BJ (cell line): ENCODE measurements around the gene ZNF205. TPM values are rescaled to one million over a fixed set of nuclear protein-coding genes. Genes with fewer than 3 reads are reported as not detected.
"Not testable (repeated sequence)": the region's sequence is repeated elsewhere in the genome, so short reads cannot be mapped to it uniquely, and the experiment has no call there.

ENCODE experiments used
- CTCF ChIA-PET: fragments of 350-600 bp; formaldehyde crosslinking; extraction: SDS; loops from one replicate; lab custom pipeline; 2021; ENCODE audit warnings: antibody characterized with exemption, inconsistent platforms; lab: Yijun Ruan, JAX
- POLR2A ChIA-PET: fragments of 300-600 bp; sonication (Branson Sonifier 250); formaldehyde crosslinking; extraction: SDS; loops from one replicate; lab custom pipeline; 2021; ENCODE audit warnings: antibody characterized with exemption; lab: Charles Lee
- DNase-seq: peaks from one replicate; pipeline ENCODE4 v3.0.0-alpha.2; 2011; ENCODE audit warnings: low read depth
- H3K27me3 ChIP-seq: 2 replicates; pipeline ENCODE4 v1.6.0; 2011; ENCODE audit warnings: low read length; ENCODE audit not compliant: control insufficient read depth, insufficient read depth
- H3K36me3 ChIP-seq: 2 replicates; pipeline ENCODE4 v1.5.1; 2011; ENCODE audit warnings: low read length; ENCODE audit not compliant: control insufficient read depth, insufficient read depth
- H3K4me3 ChIP-seq: 2 replicates; pipeline ENCODE4 v1.5.1; 2011; ENCODE audit warnings: low read depth, mild to moderate bottlenecking, control low read depth, low read length
- CTCF ChIP-seq: IDR thresholded peaks from 2 replicates; pipeline ENCODE4 v1.5.1; 2011; ENCODE audit warnings: low read depth, mild to moderate bottlenecking, control low read depth, inconsistent platforms, low read length, moderate library complexity; ENCODE audit not compliant: insufficient read depth
- polyA plus RNA-seq: library from polyadenylated mRNA; depleted of rRNA; stranded (reverse); fragments of >200 nt; gene quantifications from 2 replicates; pipeline ENCODE4 v1.2.3, GENCODE V29; 2011

The ZNF205 gene
- polyA plus RNA-seq, 1 experiment: 9.0 TPM

- no peak for DNase-seq
- no peak for TF ChIP-seq CTCF
- CTCF ChIA-PET: interaction anchor here (1.0 to 1.9 kb wide), 3 partner anchors 12 to 79 kb away, joined by 3 to 9 read pairs (median 3); no protein-coding TSS in a partner anchor
Measured at GRCh38 chr16:3137267-3137666, 24.9 kb downstream of the ZNF205 start.

DNA sequence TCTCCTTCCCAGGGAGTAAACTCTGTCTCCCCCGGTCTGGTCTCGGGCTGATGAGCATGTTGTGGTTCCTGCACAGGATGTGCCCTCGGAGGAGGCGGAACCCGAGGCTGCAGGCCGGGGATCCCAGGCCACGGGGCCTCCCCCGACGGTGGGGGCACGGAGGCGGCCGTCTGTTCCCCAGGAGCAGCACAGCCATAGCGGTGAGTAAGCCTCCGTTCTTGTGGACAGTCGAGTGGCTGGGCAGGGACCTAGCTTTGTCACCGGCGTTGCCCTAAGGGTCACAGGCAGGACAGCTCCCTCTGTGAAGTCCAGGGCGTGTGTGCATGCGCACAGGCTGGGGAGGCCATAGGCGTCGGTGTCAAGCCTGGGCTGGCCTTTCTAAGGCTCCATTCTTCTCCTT is 26.0 kb downstream of the ZNF205 start:
- POLR2A ChIA-PET: no interaction called here
- no peak for TF ChIP-seq CTCF
- CTCF ChIA-PET: interaction anchor here (1.9 kb wide), 1 partner anchor 11 kb away, joined by 9 read pairs; no protein-coding TSS in a partner anchor
- no peak overlapping the region for H3K4me3 ChIP-seq
- DNase-seq: no peak
- no peaks in the 10 kb centered on the region for H3K27me3 ChIP-seq
- H3K36me3 ChIP-seq: peaks cover 15% of the 10 kb centered on the region

More at GRCh38 chr16:3137267-3137666, 24.9 kb downstream of the ZNF205 start:
- POLR2A ChIA-PET: interaction anchor here (0.6 kb wide), 1 partner anchor 150 kb away, joined by 3 read pairs; no protein-coding TSS in a partner anchor
- Histone ChIP-seq H3K27me3 (no peaks in the 10 kb centered on the region), H3K36me3 (peaks cover 9% of the 10 kb centered on the region), H3K4me3 (no peak overlapping the region)

- no peak for DNase-seq
- ChIA-PET CTCF (interaction anchor here (0.9 kb wide), 1 partner anchor 17 kb away, joined by 3 read pairs; no protein-coding TSS in a partner anchor), POLR2A (no interaction called here)
- no peak overlapping the region for H3K4me3 ChIP-seq
- peaks cover 15% of the 10 kb centered on the region for H3K36me3 ChIP-seq
- no peak for TF ChIP-seq CTCF
- no peaks in the 10 kb centered on the region for H3K27me3 ChIP-seq
Measured at GRCh38 chr16:3138823-3139426, 26.5 kb downstream of the ZNF205 start.

DNA sequence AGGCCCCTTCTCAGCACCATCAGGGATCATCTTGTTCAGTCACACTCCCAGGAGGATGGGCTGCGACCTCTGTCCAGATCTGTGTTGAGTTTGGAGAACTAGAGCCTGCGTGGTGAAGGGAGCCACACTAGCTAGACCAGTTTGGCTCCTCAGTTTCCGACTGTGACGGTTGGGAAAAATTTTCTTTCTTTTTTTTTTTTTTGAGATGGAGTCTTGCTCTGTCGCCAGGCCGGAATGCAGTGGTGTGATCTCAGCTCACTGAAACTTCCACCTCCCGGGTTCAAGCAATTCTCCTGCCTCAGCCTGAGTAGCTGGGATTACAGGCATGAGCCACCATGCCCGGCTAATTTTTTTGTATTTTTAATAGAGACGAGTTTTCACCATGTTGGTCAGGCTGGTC is 27.2 kb downstream of the ZNF205 start:
- peaks cover 15% of the 10 kb centered on the region for H3K36me3 ChIP-seq
- not testable (repeated sequence) for H3K27me3 ChIP-seq, H3K4me3 ChIP-seq, DNase-seq
- ChIA-PET POLR2A (interaction anchor here (0.6 kb wide), 1 partner anchor 422 kb away, joined by 3 read pairs; no protein-coding TSS in a partner anchor), CTCF (interaction anchor here (0.7 to 1.5 kb wide), 5 partner anchors 8 to 16 kb away, joined by 3 to 5 read pairs (median 3); no protein-coding TSS in a partner anchor)

- Histone ChIP-seq H3K36me3 (peaks cover 15% of the 10 kb centered on the region), H3K27me3 (no peaks in the 10 kb centered on the region), H3K4me3 (no peak overlapping the region)
- DNase-seq: no peak
- no peak for TF ChIP-seq CTCF
- ChIA-PET CTCF (interaction anchor here (1.0 to 1.5 kb wide), 2 partner anchors 9 kb away, joined by 3 to 5 read pairs; no protein-coding TSS in a partner anchor), POLR2A (no interaction called here)
Measured at GRCh38 chr16:3140603-3141427, 28.4 kb downstream of the ZNF205 start.
